ENCODE data around the gene IMMP2L. TPM values are rescaled to one million over a fixed set of nuclear protein-coding genes. Genes with fewer than 3 reads are reported as not detected.

Gene IMMP2L
- total RNA-seq, 2 experiments from 2014 or later: 5.2 to 6.5 TPM

GRCh38 chr7:110973196-110973990 is 588.9 kb downstream of the IMMP2L start:
- ChIA-PET POLR2A (no interaction called here), CTCF (interaction anchor here (0.6 kb wide), 1 partner anchor 21 kb away, joined by 3 read pairs; no protein-coding TSS in a partner anchor)
- Mint-ChIP-seq H3K36me3 (ENCODE audit: low read depth) (peaks cover 32% of the 10 kb centered on the region), H3K9me3 (peaks cover 17% of the 10 kb centered on the region), H3K4me3 (no peak overlapping the region), H3K27ac (no peak overlapping the region), H3K4me1 (peaks cover 33% of the 10 kb centered on the region), H3K27me3 (no peaks in the 10 kb centered on the region)
- no peak for DNase-seq

- no peak overlapping the region for H3K4me3 Mint-ChIP-seq
- POLR2A ChIA-PET: no interaction called here
- no peaks in the 10 kb centered on the region for H3K27me3 Mint-ChIP-seq
- H3K9me3 Mint-ChIP-seq: peaks cover 9% of the 10 kb centered on the region
- CTCF ChIA-PET: interaction anchor here (0.5 kb wide), 1 partner anchor 25 kb away, joined by 3 read pairs; no protein-coding TSS in a partner anchor
- H3K27ac Mint-ChIP-seq: no peak overlapping the region
- no peak for DNase-seq
- H3K36me3 Mint-ChIP-seq (ENCODE audit: low read depth): peaks cover 7% of the 10 kb centered on the region
- H3K4me1 Mint-ChIP-seq: peaks cover 14% of the 10 kb centered on the region
Observed at GRCh38 chr7:110964775-110965174, 597.5 kb downstream of the IMMP2L start.

- H3K36me3 Mint-ChIP-seq (ENCODE audit: low read depth): peaks cover 5% of the 10 kb centered on the region
- no peaks in the 10 kb centered on the region for H3K27me3 Mint-ChIP-seq
- H3K4me3 Mint-ChIP-seq: no peak overlapping the region
- ChIA-PET CTCF (no interaction called here), POLR2A (no interaction called here)
- DNase-seq: no peak
- peaks cover 10% of the 10 kb centered on the region for H3K9me3 Mint-ChIP-seq
- H3K27ac Mint-ChIP-seq: peak overlapping the region; percentile 60
- H3K4me1 Mint-ChIP-seq: peaks cover 10% of the 10 kb centered on the region
Observed at GRCh38 chr7:110962826-110963225, 599.5 kb downstream of the IMMP2L start.

- DNase-seq: no peak
- ChIA-PET POLR2A (no interaction called here), CTCF (no interaction called here)
- H3K36me3 Mint-ChIP-seq (ENCODE audit: low read depth): peaks cover 10% of the 10 kb centered on the region
- H3K4me3 Mint-ChIP-seq: no peak overlapping the region
- H3K9me3 Mint-ChIP-seq: peaks cover 14% of the 10 kb centered on the region
- H3K27me3 Mint-ChIP-seq: no peaks in the 10 kb centered on the region
- peaks cover 10% of the 10 kb centered on the region for H3K4me1 Mint-ChIP-seq
- H3K27ac Mint-ChIP-seq: no peak overlapping the region
Observed at GRCh38 chr7:110962374-110962773, 599.9 kb downstream of the IMMP2L start.

GRCh38 chr7:110960811-110961210 is 601.5 kb downstream of the IMMP2L start:
- CTCF ChIA-PET: no interaction called here
- no peak for DNase-seq
- H3K36me3 Mint-ChIP-seq (ENCODE audit: low read depth): peaks cover 14% of the 10 kb centered on the region
- H3K4me1 Mint-ChIP-seq: peaks cover 10% of the 10 kb centered on the region
- no peak overlapping the region for H3K4me3 Mint-ChIP-seq
- POLR2A ChIA-PET: no interaction called here
- H3K9me3 Mint-ChIP-seq: peaks cover 21% of the 10 kb centered on the region
- no peak overlapping the region for H3K27ac Mint-ChIP-seq
- no peaks in the 10 kb centered on the region for H3K27me3 Mint-ChIP-seq

GRCh38 chr7:110948280-110948679 is 614.0 kb downstream of the IMMP2L start:
- no peaks in the 10 kb centered on the region for H3K27me3 Mint-ChIP-seq
- peaks cover 15% of the 10 kb centered on the region for H3K36me3 Mint-ChIP-seq (ENCODE audit: low read depth)
- no peak for DNase-seq
- H3K9me3 Mint-ChIP-seq: peaks cover 20% of the 10 kb centered on the region
- no peak overlapping the region for H3K4me3 Mint-ChIP-seq
- H3K27ac Mint-ChIP-seq: no peak overlapping the region
- H3K4me1 Mint-ChIP-seq: peaks cover 10% of the 10 kb centered on the region
- POLR2A ChIA-PET: no interaction called here
- CTCF ChIA-PET: no interaction called here

- Mint-ChIP-seq H3K9me3 (peaks cover 20% of the 10 kb centered on the region), H3K4me3 (no peak overlapping the region), H3K27me3 (no peaks in the 10 kb centered on the region), H3K27ac (no peak overlapping the region), H3K36me3 (ENCODE audit: low read depth) (peaks cover 13% of the 10 kb centered on the region), H3K4me1 (peaks cover 10% of the 10 kb centered on the region)
- DNase-seq: no peak
- ChIA-PET CTCF (no interaction called here), POLR2A (no interaction called here)
Observed at GRCh38 chr7:110947408-110947807, 614.9 kb downstream of the IMMP2L start.

- DNase-seq: no peak
- Mint-ChIP-seq H3K27ac (no peak overlapping the region), H3K36me3 (ENCODE audit: low read depth) (peaks cover 8% of the 10 kb centered on the region), H3K4me3 (no peak overlapping the region), H3K27me3 (no peaks in the 10 kb centered on the region), H3K9me3 (peaks cover 12% of the 10 kb centered on the region), H3K4me1 (peaks cover 15% of the 10 kb centered on the region)
- POLR2A ChIA-PET: no interaction called here
- CTCF ChIA-PET: no interaction called here
Observed at GRCh38 chr7:110944966-110945644, 617.2 kb downstream of the IMMP2L start.

- POLR2A ChIA-PET: no interaction called here
- Mint-ChIP-seq H3K36me3 (ENCODE audit: low read depth) (peaks cover 7% of the 10 kb centered on the region), H3K9me3 (peaks cover 10% of the 10 kb centered on the region), H3K27me3 (no peaks in the 10 kb centered on the region), H3K27ac (no peak overlapping the region), H3K4me1 (peaks cover 12% of the 10 kb centered on the region), H3K4me3 (no peak overlapping the region)
- CTCF ChIA-PET: no interaction called here
- DNase-seq: no peak
Observed at GRCh38 chr7:110944448-110944847, 617.8 kb downstream of the IMMP2L start.

GRCh38 chr7:110943701-110944345 is 618.5 kb downstream of the IMMP2L start:
- Mint-ChIP-seq H3K27ac (no peak overlapping the region), H3K4me3 (no peak overlapping the region), H3K9me3 (peaks cover 9% of the 10 kb centered on the region), H3K36me3 (ENCODE audit: low read depth) (peaks cover 7% of the 10 kb centered on the region), H3K4me1 (peaks cover 12% of the 10 kb centered on the region), H3K27me3 (no peaks in the 10 kb centered on the region)
- POLR2A ChIA-PET: no interaction called here
- CTCF ChIA-PET: no interaction called here
- DNase-seq: no peak

- CTCF ChIA-PET: interaction anchor here (0.9 kb wide), 1 partner anchor 9 kb away, joined by 3 read pairs; no protein-coding TSS in a partner anchor
- no peak overlapping the region for H3K27ac Mint-ChIP-seq
- POLR2A ChIA-PET: no interaction called here
- H3K9me3 Mint-ChIP-seq: peaks cover 13% of the 10 kb centered on the region
- peaks cover 10% of the 10 kb centered on the region for H3K36me3 Mint-ChIP-seq (ENCODE audit: low read depth)
- DNase-seq: no peak
- H3K27me3 Mint-ChIP-seq: no peaks in the 10 kb centered on the region
- peaks cover 12% of the 10 kb centered on the region for H3K4me1 Mint-ChIP-seq
- H3K4me3 Mint-ChIP-seq: no peak overlapping the region
Observed at GRCh38 chr7:110941385-110941784, 620.9 kb downstream of the IMMP2L start.

GRCh38 chr7:110940756-110941155 is 621.5 kb downstream of the IMMP2L start:
- DNase-seq: no peak
- ChIA-PET CTCF (no interaction called here), POLR2A (no interaction called here)
- H3K27me3 Mint-ChIP-seq: no peaks in the 10 kb centered on the region
- H3K9me3 Mint-ChIP-seq: peaks cover 14% of the 10 kb centered on the region
- no peak overlapping the region for H3K4me3 Mint-ChIP-seq
- peaks cover 12% of the 10 kb centered on the region for H3K4me1 Mint-ChIP-seq
- H3K27ac Mint-ChIP-seq: no peak overlapping the region
- peaks cover 13% of the 10 kb centered on the region for H3K36me3 Mint-ChIP-seq (ENCODE audit: low read depth)

GRCh38 chr7:110938165-110938564 is 624.1 kb downstream of the IMMP2L start:
- Mint-ChIP-seq H3K4me3 (no peak overlapping the region), H3K9me3 (peaks cover 26% of the 10 kb centered on the region), H3K4me1 (peaks cover 6% of the 10 kb centered on the region), H3K27me3 (peaks cover 3% of the 10 kb centered on the region), H3K27ac (no peak overlapping the region), H3K36me3 (ENCODE audit: low read depth) (peaks cover 28% of the 10 kb centered on the region)
- POLR2A ChIA-PET: no interaction called here
- DNase-seq: no peak
- CTCF ChIA-PET: no interaction called here

Measured in activated CD4-positive, alpha-beta T cell treated with anti-CD3 and anti-CD28 coated beads, Interleukin-2, amount 10 ng/mL, durations not matched to agents 7 days and 5 days (primary cell).